Panc1 (cell line): Measurements from ENCODE around the gene BAMBI. TPM values are rescaled to one million over a fixed set of nuclear protein-coding genes. Genes with fewer than 3 reads are reported as not detected.

Experiments used
- ATAC-seq: fragments of 200-7000 bp; cut with Tn5 transposase; 2 replicates; pipeline ENCODE4 v1.9.1; 2020; ENCODE audit warnings: mild to moderate bottlenecking, moderate library complexity
- BruUV-seq: library from RNA; stranded (reverse); fragments of 400-500 nt; replicated peaks from 2 replicates; lab custom pipeline; 2021; lab: Mats Ljungman, UMichigan
- CTCF ChIA-PET: fragments of 300-600 bp; sonication (Branson Sonifier 250); formaldehyde crosslinking; loops from one replicate; lab custom pipeline; 2022; ENCODE audit warnings: antibody characterized with exemption; lab: Charles Lee
- POLR2A ChIA-PET: fragments of 300-600 bp; sonication (Branson Sonifier 250); formaldehyde crosslinking; loops from one replicate; lab custom pipeline; 2022; ENCODE audit warnings: antibody characterized with exemption; lab: Charles Lee
- DNase-seq: peaks from one replicate; pipeline ENCODE4 v3.0.0-alpha.2; 2010; ENCODE audit warnings: low read depth, low spot score
- H3K27ac ChIP-seq: 2 replicates; pipeline ENCODE4 v1.5.1; 2011; ENCODE audit warnings: mild to moderate bottlenecking, low read length, inconsistent platforms
- H3K27me3 ChIP-seq: fragments of 200-500 bp; sonication (Bioruptor generic); 2 replicates; pipeline ENCODE4 v1.6.0; 2014; ENCODE audit warnings: low read length, inconsistent platforms; ENCODE audit not compliant: control insufficient read depth, insufficient read depth
- H3K36me3 ChIP-seq: fragments of 200-500 bp; sonication (Bioruptor generic); 2 replicates; pipeline ENCODE4 v1.5.1; 2014; ENCODE audit warnings: inconsistent platforms, mild to moderate bottlenecking, low read length, moderate library complexity; ENCODE audit not compliant: control insufficient read depth, insufficient read depth
- H3K4me1 ChIP-seq: 2 replicates; pipeline ENCODE4 v1.5.1; 2011; ENCODE audit warnings: inconsistent platforms, mild to moderate bottlenecking, low read length, moderate library complexity; ENCODE audit not compliant: control insufficient read depth, insufficient read depth
- H3K4me3 ChIP-seq, 2 experiments: 2 replicates each; pipeline ENCODE4 v1.5.1; 2011 to 2012; ENCODE audit warnings: low read depth in 2 of 2, low read length in 2 of 2, mild to moderate bottlenecking in 2 of 2, inconsistent platforms in 1 of 2, moderate library complexity in 1 of 2
- H3K9me3 ChIP-seq: fragments of 200-500 bp; sonication (Bioruptor generic); 2 replicates; pipeline ENCODE4 v1.5.1; 2014; ENCODE audit warnings: low read depth, mild to moderate bottlenecking, inconsistent platforms, low read length, moderate library complexity; ENCODE audit not compliant: control insufficient read depth, insufficient read depth
- POLR2AphosphoS5 ChIP-seq: IDR thresholded peaks from 2 replicates; pipeline ENCODE4 v1.6.1; 2012; ENCODE audit warnings: mild to moderate bottlenecking, low read depth, low read length, moderate library complexity
- REST ChIP-seq, 2 experiments: IDR thresholded peaks; 2 replicates each; pipeline ENCODE4 v1.6.1; 2011 to 2012; ENCODE audit warnings: low read depth in 2 of 2, control low read depth in 1 of 2, low read length in 1 of 2, mild to moderate bottlenecking in 1 of 2, moderate library complexity in 1 of 2; ENCODE audit not compliant: insufficient read depth in 1 of 2
- SIN3A ChIP-seq: IDR thresholded peaks from 2 replicates; pipeline ENCODE4 v1.6.1; 2012; ENCODE audit warnings: low read depth, mild to moderate bottlenecking, low read length, moderate library complexity, borderline replicate concordance; ENCODE audit not compliant: insufficient read depth
- TCF7L2 ChIP-seq: IDR thresholded peaks from 2 replicates; pipeline ENCODE4 v1.6.1; 2011; ENCODE audit warnings: mild to moderate bottlenecking, low read depth, low read length, inconsistent platforms
- in situ Hi-C: cut with HindIII; loops from 2 replicates; pipeline ENCODE4 v1.10.0; 2016; ENCODE audit warnings: low sequenced_read_pairs, low pct_unique_long_range_greater_than_20kb
- intact Hi-C: fragments of 100-400 bp; cut with micrococcal nuclease; formaldehyde crosslinking; loops from one replicate; pipeline ENCODE4 v1.10.0; 2022; ENCODE audit not compliant: unreplicated experiment
- total RNA-seq: library from RNA; stranded (reverse); gene quantifications from one replicate; pipeline ENCODE4 v1.2.1, GENCODE V29; 2021; ENCODE audit not compliant: unreplicated experiment
- TF ChIP-seq, protein P1 (sequence below): fragments of 450-650 bp; IDR thresholded peaks from 2 replicates; pipeline ENCODE4 v1.5.1; 2017; ENCODE audit warnings: mild to moderate bottlenecking

Gene BAMBI
- total RNA-seq, 1 experiment from 2014 or later = 3.9 TPM

DNA sequence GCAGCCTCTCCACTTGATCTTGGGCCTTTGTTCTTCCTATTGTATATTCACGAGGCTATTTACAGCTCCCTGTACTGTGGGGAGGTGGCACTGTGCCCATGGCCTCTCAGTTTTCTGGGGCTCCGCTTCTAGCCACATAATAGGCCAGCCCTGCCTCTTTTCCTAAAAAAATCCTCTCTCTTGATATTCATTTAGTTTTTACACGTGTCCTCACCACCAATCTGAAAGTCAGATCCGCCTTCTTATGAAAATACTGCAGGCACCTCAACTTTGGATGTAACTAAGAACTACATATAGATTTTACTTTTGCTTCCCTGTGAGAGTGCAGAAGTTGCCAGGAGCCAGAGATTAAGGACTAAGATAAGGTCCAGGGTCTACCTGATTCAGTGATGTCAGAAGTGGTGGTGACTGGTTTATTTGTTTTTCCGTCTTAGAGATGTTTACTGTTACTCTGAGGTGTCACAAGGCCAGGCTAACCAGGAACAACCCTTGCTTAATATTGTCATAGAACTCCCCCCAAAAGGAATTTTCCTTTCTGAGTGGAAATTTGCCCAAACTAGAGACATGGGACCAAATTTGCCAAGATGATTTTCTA lies 7.8 kb downstream of the BAMBI start:
- CTCF ChIA-PET = no interaction called here

GRCh38 chr10:28685717-28686116 lies 8.4 kb downstream of the BAMBI start:
- BruUV-seq = no TSS peak
- ChIA-PET CTCF (no interaction called here), POLR2A (no interaction called here)
- no peaks in the 10 kb centered on the region for H3K27me3 ChIP-seq
- no peaks in the 10 kb centered on the region for H3K36me3 ChIP-seq
- in situ Hi-C loops (no loop called here), intact Hi-C loops (no loop called here)
- H3K4me3 ChIP-seq = no peak overlapping the region
- no peak overlapping the region for H3K27ac ChIP-seq
- ATAC-seq (no peak), DNase-seq (no peak)
- no peaks in the 10 kb centered on the region for H3K9me3 ChIP-seq
- H3K4me1 ChIP-seq = no peaks in the 10 kb centered on the region; the same call in 1 of the 2 replicates
- TF ChIP-seq REST (IDR thresholded peaks at IDR 0.05; ENCODE audit: insufficient read depth in 1 of 2, low read depth in 2 of 2, low read length in 1 of 2) (no peak), SIN3A (no peak), POLR2AphosphoS5 (no peak), TCF7L2 (no peak)
- TF ChIP-seq, protein P1, sequence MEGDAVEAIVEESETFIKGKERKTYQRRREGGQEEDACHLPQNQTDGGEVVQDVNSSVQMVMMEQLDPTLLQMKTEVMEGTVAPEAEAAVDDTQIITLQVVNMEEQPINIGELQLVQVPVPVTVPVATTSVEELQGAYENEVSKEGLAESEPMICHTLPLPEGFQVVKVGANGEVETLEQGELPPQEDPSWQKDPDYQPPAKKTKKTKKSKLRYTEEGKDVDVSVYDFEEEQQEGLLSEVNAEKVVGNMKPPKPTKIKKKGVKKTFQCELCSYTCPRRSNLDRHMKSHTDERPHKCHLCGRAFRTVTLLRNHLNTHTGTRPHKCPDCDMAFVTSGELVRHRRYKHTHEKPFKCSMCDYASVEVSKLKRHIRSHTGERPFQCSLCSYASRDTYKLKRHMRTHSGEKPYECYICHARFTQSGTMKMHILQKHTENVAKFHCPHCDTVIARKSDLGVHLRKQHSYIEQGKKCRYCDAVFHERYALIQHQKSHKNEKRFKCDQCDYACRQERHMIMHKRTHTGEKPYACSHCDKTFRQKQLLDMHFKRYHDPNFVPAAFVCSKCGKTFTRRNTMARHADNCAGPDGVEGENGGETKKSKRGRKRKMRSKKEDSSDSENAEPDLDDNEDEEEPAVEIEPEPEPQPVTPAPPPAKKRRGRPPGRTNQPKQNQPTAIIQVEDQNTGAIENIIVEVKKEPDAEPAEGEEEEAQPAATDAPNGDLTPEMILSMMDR = no peak

More for the DNA sequence above, 7.8 kb downstream of the BAMBI start:
- intact Hi-C loops (no loop called here), in situ Hi-C loops (no loop called here)
- TF ChIP-seq SIN3A (no peak), POLR2AphosphoS5 (no peak), REST (IDR thresholded peaks at IDR 0.05; ENCODE audit: insufficient read depth in 1 of 2, low read depth in 2 of 2, low read length in 1 of 2) (no peak), TCF7L2 (no peak)
- TF ChIP-seq, protein P1 = no peak
- Histone ChIP-seq H3K27me3 (no peaks in the 10 kb centered on the region), H3K4me3 (no peak overlapping the region), H3K9me3 (no peaks in the 10 kb centered on the region), H3K27ac (no peak overlapping the region), H3K36me3 (no peaks in the 10 kb centered on the region), H3K4me1 (peaks cover 5% of the 10 kb centered on the region; the same call in 1 of the 2 replicates)
- POLR2A ChIA-PET = no interaction called here
- ATAC-seq = no peak
- no peak for DNase-seq
- BruUV-seq = no TSS peak
